A549 (cell line): ENCODE measurements around the gene NR2C2. TPM values are rescaled to one million over a fixed set of nuclear protein-coding genes. Genes with fewer than 3 reads are reported as not detected.

Source experiments
- ATAC-seq, 2 experiments: fragments of 200-7000 bp in 1 of 2; fragments of >200 bp in 1 of 2; cut with Nextera tagmentation in 1 of 2; cut with Tn5 transposase in 1 of 2; 3 replicates each; pipeline versions ENCODE4 v1.8.0 to v1.9.1; 2018 to 2020; ENCODE audit warnings: mild to moderate bottlenecking in 1 of 2, moderate library complexity in 1 of 2
- CTCF ChIA-PET: fragments of 300-600 bp; sonication (Branson Sonifier 250); formaldehyde crosslinking; extraction: SDS; loops from one replicate; lab custom pipeline; 2021; ENCODE audit warnings: antibody characterized with exemption, inconsistent platforms; lab: Yijun Ruan, JAX
- POLR2A ChIA-PET: fragments of 350-600 bp; formaldehyde crosslinking; extraction: SDS; loops from one replicate; lab custom pipeline; 2021; ENCODE audit warnings: antibody characterized with exemption, inconsistent platforms; lab: Yijun Ruan, JAX
- DNase-seq, 2 experiments: peaks; one replicate each; pipeline versions ENCODE4 v3.0.0 to v3.0.0-alpha.2; 2011 to 2016; ENCODE audit warnings: low read depth in 1 of 2, low spot score in 1 of 2
- FAIRE-seq: peaks from 2 replicates; lab custom pipeline; 2011; peaks lifted over from hg19 to GRCh38; lab: Jason Lieb, UNC
- H3K27ac ChIP-seq, 2 experiments: fragments of >200 bp; sonication (Bioruptor Twin); formaldehyde crosslinking; 3 replicates each; pipeline ENCODE4 v1.5.1; 2016 to 2017
- H3K4me1 ChIP-seq: fragments of >200 bp; sonication (Bioruptor Twin); formaldehyde crosslinking; 3 replicates; pipeline ENCODE4 v1.6.1; 2016
- H3K4me2 ChIP-seq: fragments of >200 bp; sonication (Bioruptor Twin); formaldehyde crosslinking; 3 replicates; pipeline ENCODE4 v1.6.1; 2016
- H3K4me3 ChIP-seq: fragments of >200 bp; sonication (Bioruptor Twin); formaldehyde crosslinking; 3 replicates; pipeline ENCODE4 v1.5.1; 2016
- H3K9me3 ChIP-seq: fragments of >200 bp; sonication (Bioruptor Twin); formaldehyde crosslinking; 3 replicates; pipeline ENCODE4 v1.6.1; 2016
- BHLHE40 ChIP-seq: IDR thresholded peaks from 2 replicates; pipeline ENCODE4 v1.6.1; 2012; ENCODE audit warnings: low read depth, low read length, inconsistent platforms
- CEBPB ChIP-seq, 2 experiments: fragments of >200 bp in 1 of 2; sonication (Bioruptor Twin) in 1 of 2; formaldehyde crosslinking in 1 of 2; IDR thresholded peaks; 2 replicates each; pipeline ENCODE4 v1.6.1; 2012 to 2016
- FOSL2 ChIP-seq, 2 experiments: fragments of 450-650 bp in 1 of 2; fragments of >200 bp in 1 of 2; sonication (Bioruptor Twin) in 1 of 2; formaldehyde crosslinking; IDR thresholded peaks; 2 replicates each; pipeline versions ENCODE4 v1.5.0 to v1.6.1; 2016 to 2020; ENCODE audit warnings: mild to moderate bottlenecking in 1 of 2, moderate library complexity in 1 of 2
- GATA3 ChIP-seq: IDR thresholded peaks from 2 replicates; pipeline ENCODE4 v1.6.1; 2012; ENCODE audit warnings: borderline replicate concordance
- HOXB13 ChIP-seq: fragments of 250-450 bp; sonication (Bioruptor Pico); IDR thresholded peaks from 2 replicates; pipeline ENCODE4 v1.5.0; 2020; ENCODE audit warnings: low read depth, mild to moderate bottlenecking, moderate library complexity
- JUN ChIP-seq, 2 experiments: fragments of >200 bp; sonication (Bioruptor Twin); formaldehyde crosslinking; IDR thresholded peaks; 2 replicates in 1 of 2; 3 replicates in 1 of 2; pipeline ENCODE4 v1.6.1; 2016 to 2017
- JUNB ChIP-seq: fragments of >200 bp; sonication (Bioruptor Twin); formaldehyde crosslinking; IDR thresholded peaks from 2 replicates; pipeline ENCODE4 v1.6.1; 2016
- KDM1A ChIP-seq: fragments of 200-600 bp; sonication (generic); IDR thresholded peaks from 2 replicates; pipeline ENCODE4 v1.6.1; 2016; ENCODE audit warnings: low read depth, mild to moderate bottlenecking
- MAX ChIP-seq: IDR thresholded peaks from 2 replicates; pipeline ENCODE4 v1.6.1; 2012
- MYC ChIP-seq: IDR thresholded peaks from 2 replicates; pipeline ENCODE4 v1.6.1; 2012; ENCODE audit warnings: mild to moderate bottlenecking, inconsistent platforms, low read length, improper control_type of control experiment, borderline replicate concordance
- NPAS2 ChIP-seq: fragments of 250-450 bp; sonication (Bioruptor Pico); IDR thresholded peaks from 2 replicates; pipeline ENCODE4 v1.8.0; 2022; ENCODE audit warnings: mild to moderate bottlenecking, moderate library complexity, borderline replicate concordance
- POLR2A ChIP-seq: IDR thresholded peaks from 2 replicates; pipeline ENCODE4 v1.6.1; 2012; ENCODE audit warnings: mild to moderate bottlenecking, low read length
- POLR2AphosphoS2 ChIP-seq: conservative IDR thresholded peaks from 2 replicates; pipeline ENCODE4 v1.6.1; 2012; ENCODE audit warnings: low read length, improper control_type of control experiment, inconsistent platforms
- RAD21 ChIP-seq, 2 experiments: fragments of >200 bp in 1 of 2; sonication (Bioruptor Twin) in 1 of 2; formaldehyde crosslinking in 1 of 2; IDR thresholded peaks in 1 of 2; conservative IDR thresholded peaks in 1 of 2; 2 replicates in 1 of 2; 3 replicates in 1 of 2; pipeline ENCODE4 v1.6.1; 2012 to 2018; ENCODE audit warnings: inconsistent platforms in 1 of 2
- RCOR1 ChIP-seq: fragments of 150-350 bp; IDR thresholded peaks from 2 replicates; pipeline ENCODE4 v1.6.1; 2014; ENCODE audit warnings: antibody characterized with exemption, low read length, low read depth
- RNF2 ChIP-seq: fragments of 200-600 bp; sonication (generic); IDR thresholded peaks from 2 replicates; pipeline ENCODE4 v1.6.1; 2016; ENCODE audit warnings: low read depth, mild to moderate bottlenecking, antibody characterized with exemption, moderate library complexity, borderline replicate concordance
- TFCP2L1 ChIP-seq: fragments of 250-450 bp; sonication (Bioruptor Pico); IDR thresholded peaks from 2 replicates; pipeline ENCODE4 v1.5.0; 2021; ENCODE audit warnings: mild to moderate bottlenecking
- ZFP36 ChIP-seq: fragments of 450-650 bp; IDR thresholded peaks from 2 replicates; pipeline ENCODE4 v1.6.1; 2014; ENCODE audit warnings: borderline replicate concordance; ENCODE audit not compliant: partially characterized antibody
- ZSCAN20 ChIP-seq: fragments of 250-450 bp; sonication (Bioruptor Pico); IDR thresholded peaks from 2 replicates; pipeline ENCODE4 v1.8.0; 2022; ENCODE audit warnings: mild to moderate bottlenecking, moderate library complexity
- WGBS: methylation state at CpG from one replicate; pipeline ENCODE4 v1.1.6; 2017; ENCODE audit errors: missing lambda C conversion rate; 5-methylcytosine and 5-hydroxymethylcytosine counted together
- polyA plus RNA-seq, 4 experiments: library from polyadenylated mRNA; depleted of rRNA in 3 of 4; stranded (reverse); fragments of >200 nt; fragmentation: RNase III in 1 of 4; extraction: RNeasy Plus Mini Kit Qiagen cat#74134 plus additional on column Dnase treatment in 1 of 4; gene quantifications; 2 replicates in 3 of 4; 3 replicates in 1 of 4; pipeline ENCODE4 v1.2.3, GENCODE V29; 2011 to 2017
- TF ChIP-seq, protein P1 (sequence below): fragments of >200 bp; sonication (Bioruptor Twin); formaldehyde crosslinking; IDR thresholded peaks from 3 replicates; pipeline ENCODE4 v1.5.1; 2016
- TF ChIP-seq, protein P2 (sequence below): IDR thresholded peaks from 2 replicates; pipeline ENCODE4 v1.6.1; 2012; ENCODE audit warnings: low read depth, borderline replicate concordance
- TF ChIP-seq, protein P3 (sequence below): fragments of 200-600 bp; sonication (generic); IDR thresholded peaks from 2 replicates; pipeline ENCODE4 v1.6.1; 2016; ENCODE audit warnings: antibody characterized with exemption, mild to moderate bottlenecking, moderate library complexity

Gene NR2C2
- polyA plus RNA-seq, 2 of the 4 experiments (the other 2 are of a cell fraction), result 14.6 to 20.2 TPM

DNA sequence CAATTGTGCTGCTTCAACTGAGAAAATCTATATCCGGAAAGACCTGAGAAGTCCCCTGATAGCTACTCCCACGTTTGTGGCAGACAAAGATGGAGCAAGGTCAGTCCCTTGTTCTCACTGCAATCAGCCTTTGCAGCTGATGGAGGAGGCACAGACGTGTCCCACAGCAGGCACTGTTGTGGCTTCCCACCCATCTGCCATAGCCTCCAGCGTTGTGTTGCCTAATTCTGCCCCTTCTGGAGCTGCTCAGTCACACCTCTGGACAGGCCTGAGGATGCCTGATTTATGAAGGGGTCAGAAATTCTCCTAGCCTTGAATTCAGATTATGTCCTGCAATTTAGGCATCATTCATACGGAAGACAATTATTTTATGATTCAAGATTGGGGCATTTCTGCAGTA, 75.9 kb downstream of the NR2C2 start (continued):
- TF ChIP-seq, protein P1, sequence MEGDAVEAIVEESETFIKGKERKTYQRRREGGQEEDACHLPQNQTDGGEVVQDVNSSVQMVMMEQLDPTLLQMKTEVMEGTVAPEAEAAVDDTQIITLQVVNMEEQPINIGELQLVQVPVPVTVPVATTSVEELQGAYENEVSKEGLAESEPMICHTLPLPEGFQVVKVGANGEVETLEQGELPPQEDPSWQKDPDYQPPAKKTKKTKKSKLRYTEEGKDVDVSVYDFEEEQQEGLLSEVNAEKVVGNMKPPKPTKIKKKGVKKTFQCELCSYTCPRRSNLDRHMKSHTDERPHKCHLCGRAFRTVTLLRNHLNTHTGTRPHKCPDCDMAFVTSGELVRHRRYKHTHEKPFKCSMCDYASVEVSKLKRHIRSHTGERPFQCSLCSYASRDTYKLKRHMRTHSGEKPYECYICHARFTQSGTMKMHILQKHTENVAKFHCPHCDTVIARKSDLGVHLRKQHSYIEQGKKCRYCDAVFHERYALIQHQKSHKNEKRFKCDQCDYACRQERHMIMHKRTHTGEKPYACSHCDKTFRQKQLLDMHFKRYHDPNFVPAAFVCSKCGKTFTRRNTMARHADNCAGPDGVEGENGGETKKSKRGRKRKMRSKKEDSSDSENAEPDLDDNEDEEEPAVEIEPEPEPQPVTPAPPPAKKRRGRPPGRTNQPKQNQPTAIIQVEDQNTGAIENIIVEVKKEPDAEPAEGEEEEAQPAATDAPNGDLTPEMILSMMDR, result no peak
- TF ChIP-seq RNF2 (no peak), GATA3 (no peak)

- ChIA-PET POLR2A (no interaction called here), CTCF (interaction anchor here (1.2 to 1.7 kb wide), 2 partner anchors 14 to 99 kb away, joined by 3 read pairs; no protein-coding TSS in a partner anchor)
- Histone ChIP-seq H3K9me3 (no peaks in the 10 kb centered on the region), H3K4me3 (no peak overlapping the region), H3K27ac (no peak overlapping the region), H3K4me2 (no peak overlapping the region), H3K4me1 (no peaks in the 10 kb centered on the region)
- ATAC-seq (no peak), FAIRE-seq (no peak), DNase-seq (no peak)
- TF ChIP-seq POLR2AphosphoS2 (no peak), POLR2A (no peak), NPAS2 (CRISPR knock-in tag) (no peak), HOXB13 (CRISPR knock-in tag) (no peak), TFCP2L1 (CRISPR knock-in tag) (no peak)
- 95% methylated on average over 2 of the region's 2 CpGs for whole genome bisulfite sequencing
These were observed 76.3 kb downstream of the NR2C2 start for GRCh38 chr3:15023719-15024118.

- DNase-seq (no peak), ATAC-seq (no peak), FAIRE-seq (no peak)
- H3K4me2 ChIP-seq, result no peak overlapping the region
- ChIA-PET POLR2A (no interaction called here), CTCF (interaction anchor here (1.6 kb wide), 2 partner anchors 18 to 104 kb away, joined by 5 to 7 read pairs; no protein-coding TSS in a partner anchor)
- no peak overlapping the region for H3K27ac ChIP-seq
- no peaks in the 10 kb centered on the region for H3K4me1 ChIP-seq
- no peaks in the 10 kb centered on the region for H3K9me3 ChIP-seq
- no peak overlapping the region for H3K4me3 ChIP-seq
- TF ChIP-seq ZSCAN20 (CRISPR knock-in tag), result no peak
These were observed 82.2 kb downstream of the NR2C2 start for GRCh38 chr3:15029625-15030024.

GRCh38 chr3:15032650-15033049, 85.3 kb downstream of the NR2C2 start:
- no peak for FAIRE-seq
- no peak overlapping the region for H3K27ac ChIP-seq
- DNase-seq, result no peak
- 89% methylated on average over 2 of the region's 2 CpGs for WGBS
- POLR2A ChIA-PET, result no interaction called here
- no peak for ATAC-seq
- CTCF ChIA-PET, result interaction anchor here (1.1 kb wide), 2 partner anchors 50 to 196 kb away, joined by 3 to 6 read pairs; no protein-coding TSS in a partner anchor
- H3K9me3 ChIP-seq, result no peaks in the 10 kb centered on the region
- H3K4me3 ChIP-seq, result no peak overlapping the region
- H3K4me1 ChIP-seq, result no peaks in the 10 kb centered on the region
- H3K4me2 ChIP-seq, result no peak overlapping the region
- TF ChIP-seq MYC, result no peak
- no peak for TF ChIP-seq ZFP36
- no peak for TF ChIP-seq KDM1A
- TF ChIP-seq JUNB, result no peak
- no peak for TF ChIP-seq FOSL2 (IDR thresholded peaks at IDR 0.05)
- no peak for TF ChIP-seq FOSL2 (CRISPR knock-in tag; IDR thresholded peaks at IDR 0.05)
- TF ChIP-seq, protein P2, sequence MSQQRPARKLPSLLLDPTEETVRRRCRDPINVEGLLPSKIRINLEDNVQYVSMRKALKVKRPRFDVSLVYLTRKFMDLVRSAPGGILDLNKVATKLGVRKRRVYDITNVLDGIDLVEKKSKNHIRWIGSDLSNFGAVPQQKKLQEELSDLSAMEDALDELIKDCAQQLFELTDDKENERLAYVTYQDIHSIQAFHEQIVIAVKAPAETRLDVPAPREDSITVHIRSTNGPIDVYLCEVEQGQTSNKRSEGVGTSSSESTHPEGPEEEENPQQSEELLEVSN, result no peak
- no peak for TF ChIP-seq GATA3
- TF ChIP-seq RCOR1, result no peak
- no peak for TF ChIP-seq BHLHE40
- TF ChIP-seq POLR2A, result no peak
- TF ChIP-seq CEBPB (IDR thresholded peaks at IDR 0.05), result no peak
- no peak for TF ChIP-seq JUN (IDR thresholded peaks at IDR 0.05)
- no peak for TF ChIP-seq NPAS2 (CRISPR knock-in tag)
- TF ChIP-seq, protein P3, sequence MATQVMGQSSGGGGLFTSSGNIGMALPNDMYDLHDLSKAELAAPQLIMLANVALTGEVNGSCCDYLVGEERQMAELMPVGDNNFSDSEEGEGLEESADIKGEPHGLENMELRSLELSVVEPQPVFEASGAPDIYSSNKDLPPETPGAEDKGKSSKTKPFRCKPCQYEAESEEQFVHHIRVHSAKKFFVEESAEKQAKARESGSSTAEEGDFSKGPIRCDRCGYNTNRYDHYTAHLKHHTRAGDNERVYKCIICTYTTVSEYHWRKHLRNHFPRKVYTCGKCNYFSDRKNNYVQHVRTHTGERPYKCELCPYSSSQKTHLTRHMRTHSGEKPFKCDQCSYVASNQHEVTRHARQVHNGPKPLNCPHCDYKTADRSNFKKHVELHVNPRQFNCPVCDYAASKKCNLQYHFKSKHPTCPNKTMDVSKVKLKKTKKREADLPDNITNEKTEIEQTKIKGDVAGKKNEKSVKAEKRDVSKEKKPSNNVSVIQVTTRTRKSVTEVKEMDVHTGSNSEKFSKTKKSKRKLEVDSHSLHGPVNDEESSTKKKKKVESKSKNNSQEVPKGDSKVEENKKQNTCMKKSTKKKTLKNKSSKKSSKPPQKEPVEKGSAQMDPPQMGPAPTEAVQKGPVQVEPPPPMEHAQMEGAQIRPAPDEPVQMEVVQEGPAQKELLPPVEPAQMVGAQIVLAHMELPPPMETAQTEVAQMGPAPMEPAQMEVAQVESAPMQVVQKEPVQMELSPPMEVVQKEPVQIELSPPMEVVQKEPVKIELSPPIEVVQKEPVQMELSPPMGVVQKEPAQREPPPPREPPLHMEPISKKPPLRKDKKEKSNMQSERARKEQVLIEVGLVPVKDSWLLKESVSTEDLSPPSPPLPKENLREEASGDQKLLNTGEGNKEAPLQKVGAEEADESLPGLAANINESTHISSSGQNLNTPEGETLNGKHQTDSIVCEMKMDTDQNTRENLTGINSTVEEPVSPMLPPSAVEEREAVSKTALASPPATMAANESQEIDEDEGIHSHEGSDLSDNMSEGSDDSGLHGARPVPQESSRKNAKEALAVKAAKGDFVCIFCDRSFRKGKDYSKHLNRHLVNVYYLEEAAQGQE, result no peak
- no peak for TF ChIP-seq RAD21 (conservative IDR thresholded peaks at IDR 0.05 in 1 of 2, IDR thresholded peaks at IDR 0.05 in 1 of 2)
- TF ChIP-seq MAX, result no peak
- TF ChIP-seq, all 56 proteins: peak for 0
